SK-N-SH treated with all-trans-retinoic acid at 6 μM for 48 hours (cell line): ENCODE results near the gene GPRC5B.

ENCODE experiments used
- ATAC-seq: fragments of 200-7000 bp; cut with Tn5 transposase; 3 replicates; pipeline ENCODE4 v1.9.1; 2020; ENCODE audit warnings: mild to moderate bottlenecking, moderate library complexity
- ARNTL ChIP-seq: fragments of 450-650 bp; formaldehyde crosslinking; IDR thresholded peaks from 2 replicates; pipeline ENCODE4 v1.5.0; 2020; ENCODE audit warnings: low read depth, mild to moderate bottlenecking, moderate library complexity, borderline replicate concordance
- BACH2 ChIP-seq: fragments of 250-450 bp; sonication (Bioruptor Pico); IDR thresholded peaks from 2 replicates; pipeline ENCODE4 v1.9.0; 2021; ENCODE audit warnings: mild to moderate bottlenecking, borderline replicate concordance
- CREB5 ChIP-seq: fragments of 250-450 bp; sonication (Bioruptor Pico); IDR thresholded peaks from 2 replicates; pipeline ENCODE4 v1.5.1; 2020; ENCODE audit warnings: low read depth, mild to moderate bottlenecking, moderate library complexity
- CSDC2 ChIP-seq: fragments of 250-450 bp; sonication (Bioruptor Pico); IDR thresholded peaks from 2 replicates; pipeline ENCODE4 v1.5.0; 2020; ENCODE audit warnings: mild to moderate bottlenecking, moderate library complexity
- CSRNP3 ChIP-seq: fragments of 250-450 bp; sonication (Bioruptor Pico); IDR thresholded peaks from 2 replicates; pipeline ENCODE4 v1.5.1; 2021; ENCODE audit warnings: mild to moderate bottlenecking, moderate library complexity
- GLIS3 ChIP-seq: fragments of 250-450 bp; sonication (Bioruptor Pico); IDR thresholded peaks from 2 replicates; pipeline ENCODE4 v1.5.0; 2020; ENCODE audit warnings: mild to moderate bottlenecking, moderate library complexity
- ISL1 ChIP-seq: fragments of 250-450 bp; sonication (Bioruptor Pico); IDR thresholded peaks from 2 replicates; pipeline ENCODE4 v2.1.2; 2022; ENCODE audit warnings: mild to moderate bottlenecking, moderate library complexity
- OSR1 ChIP-seq: fragments of 250-450 bp; sonication (Bioruptor Pico); IDR thresholded peaks from 2 replicates; pipeline ENCODE4 v1.8.0; 2022; ENCODE audit warnings: moderate library complexity, mild to moderate bottlenecking, inconsistent platforms
- PATZ1 ChIP-seq: fragments of 250-450 bp; sonication (Bioruptor Pico); IDR thresholded peaks from 2 replicates; pipeline ENCODE4 v1.8.0; 2020; ENCODE audit warnings: mild to moderate bottlenecking, moderate library complexity, borderline replicate concordance
- POU6F1 ChIP-seq: fragments of 250-450 bp; sonication (Bioruptor Pico); IDR thresholded peaks from 2 replicates; pipeline ENCODE4 v1.8.0; 2021; ENCODE audit warnings: low read depth, mild to moderate bottlenecking, moderate library complexity, borderline replicate concordance
- PPARA ChIP-seq: fragments of 250-450 bp; sonication (Bioruptor Pico); IDR thresholded peaks from 2 replicates; pipeline ENCODE4 v1.5.0; 2020; ENCODE audit warnings: mild to moderate bottlenecking, borderline replicate concordance
- TCF4 ChIP-seq: fragments of 250-450 bp; sonication (Bioruptor Pico); IDR thresholded peaks from 2 replicates; pipeline ENCODE4 v1.8.0; 2021; ENCODE audit warnings: mild to moderate bottlenecking, moderate library complexity, borderline replicate concordance
- TOX ChIP-seq: fragments of 250-450 bp; sonication (Bioruptor Pico); IDR thresholded peaks from 2 replicates; pipeline ENCODE4 v1.8.0; 2021; ENCODE audit warnings: mild to moderate bottlenecking, moderate library complexity, borderline replicate concordance
- TSHZ2 ChIP-seq: fragments of 250-450 bp; sonication (Bioruptor Pico); IDR thresholded peaks from 2 replicates; pipeline ENCODE4 v1.5.0; 2020; ENCODE audit warnings: mild to moderate bottlenecking, moderate library complexity
- ZC3H10 ChIP-seq: fragments of 250-450 bp; sonication (Bioruptor Pico); IDR thresholded peaks from 2 replicates; pipeline ENCODE4 v1.5.1; 2021; ENCODE audit warnings: mild to moderate bottlenecking, moderate library complexity
- ZFP30 ChIP-seq: fragments of 450-650 bp; formaldehyde crosslinking; IDR thresholded peaks from 2 replicates; pipeline ENCODE4 v1.5.0; 2022; ENCODE audit warnings: mild to moderate bottlenecking, moderate library complexity
- ZNF565 ChIP-seq: fragments of 450-650 bp; formaldehyde crosslinking; conservative IDR thresholded peaks from 2 replicates; pipeline ENCODE4 v1.5.0; 2020; ENCODE audit warnings: low read depth, mild to moderate bottlenecking, moderate library complexity
- ZNF8 ChIP-seq: fragments of 450-650 bp; formaldehyde crosslinking; IDR thresholded peaks from 2 replicates; pipeline ENCODE4 v1.5.0; 2020; ENCODE audit warnings: mild to moderate bottlenecking, moderate library complexity

The GPRC5B gene

GRCh38 chr16:19901164-19901563 lies 16.5 kb upstream of the GPRC5B start (continued):
- no peak for TF ChIP-seq PATZ1 (CRISPR knock-in tag)
- no peak for TF ChIP-seq TOX (CRISPR knock-in tag)
- TF ChIP-seq OSR1 (CRISPR knock-in tag): no peak
- TF ChIP-seq ZFP30: no peak
- no peak for TF ChIP-seq ZNF8 (CRISPR knock-in tag)

- TF ChIP-seq PPARA (CRISPR knock-in tag) (no peak), TSHZ2 (CRISPR knock-in tag) (no peak), CSRNP3 (CRISPR knock-in tag) (no peak), CSDC2 (CRISPR knock-in tag) (no peak), ZNF565 (CRISPR knock-in tag) (no peak)
- ATAC-seq: peak; percentile 33
Observed at GRCh38 chr16:19899605-19899955, 14.9 kb upstream of the GPRC5B start.

GRCh38 chr16:19898924-19899604 lies 14.4 kb upstream of the GPRC5B start:
- TF ChIP-seq ZNF8 (CRISPR knock-in tag) (no peak), GLIS3 (CRISPR knock-in tag) (no peak), ZC3H10 (no peak), CSDC2 (CRISPR knock-in tag) (no peak), PATZ1 (CRISPR knock-in tag) (no peak), PPARA (CRISPR knock-in tag) (no peak), POU6F1 (no peak), CSRNP3 (CRISPR knock-in tag) (no peak), TSHZ2 (CRISPR knock-in tag) (no peak), CREB5 (no peak), TOX (CRISPR knock-in tag) (no peak), BACH2 (CRISPR knock-in tag) (no peak), OSR1 (CRISPR knock-in tag) (no peak), TCF4 (CRISPR knock-in tag) (no peak), ARNTL (CRISPR knock-in tag) (no peak), ZFP30 (no peak), ISL1 (CRISPR knock-in tag) (no peak)
- TF ChIP-seq, all 23 proteins: peak for 0
- peak; percentile 91 for ATAC-seq
